WTC11 (cell line): ENCODE results near the gene TUBE1. TPM values are rescaled to one million over a fixed set of nuclear protein-coding genes. Genes with fewer than 3 reads are reported as not detected.
A peak's percentile ranks its signal among the peaks of the same experiment; 100 is the strongest.

Experiments used
- ATAC-seq: fragments of 200-7000 bp; cut with Tn5 transposase; 2 replicates; pipeline ENCODE4 v1.10.0; 2021; ENCODE audit warnings: mild to moderate bottlenecking, moderate library complexity
- Bru-seq: library from RNA; stranded (reverse); fragments of 400-500 nt; gene quantifications from one replicate; lab custom pipeline; 2021; lab: Mats Ljungman, UMichigan
- CTCF ChIA-PET: fragments of 300-600 bp; sonication (Branson Sonifier 250); formaldehyde crosslinking; loops from one replicate; lab custom pipeline; 2021; ENCODE audit warnings: antibody characterized with exemption; lab: Charles Lee
- POLR2A ChIA-PET: fragments of 350-600 bp; sonication (Branson Sonifier 250); formaldehyde crosslinking; loops from one replicate; lab custom pipeline; 2021; ENCODE audit warnings: antibody characterized with exemption; lab: Charles Lee
- DNase-seq: peaks from one replicate; pipeline ENCODE4 v3.0.0; 2021; ENCODE audit warnings: low spot score
- H3K27ac Mint-ChIP-seq: 2 replicates; pipeline ENCODE4 v1.8.0; 2021; ENCODE audit warnings: mixed read lengths
- H3K27me3 Mint-ChIP-seq: 2 replicates; pipeline ENCODE4 v1.8.0; 2021; ENCODE audit warnings: low read depth, mild to moderate bottlenecking, moderate library complexity, mixed read lengths
- H3K36me3 Mint-ChIP-seq: 2 replicates; pipeline ENCODE4 v1.8.0; 2021; ENCODE audit warnings: mixed read lengths
- H3K4me1 Mint-ChIP-seq: 2 replicates; pipeline ENCODE4 v1.8.0; 2022; ENCODE audit warnings: mixed read lengths
- H3K4me3 Mint-ChIP-seq: 2 replicates; pipeline ENCODE4 v1.8.0; 2021; ENCODE audit warnings: mild to moderate bottlenecking, moderate library complexity, mixed read lengths
- H3K9me3 Mint-ChIP-seq: 2 replicates; pipeline ENCODE4 v1.8.0; 2021; ENCODE audit warnings: mixed read lengths
- AFF4 ChIP-seq: sonication (generic); formaldehyde crosslinking; IDR thresholded peaks from 2 replicates; pipeline ENCODE4 v1.8.1; 2023; ENCODE audit warnings: mild to moderate bottlenecking, missing genetic modification reagents, borderline replicate concordance
- ARID4B ChIP-seq: sonication (generic); formaldehyde crosslinking; IDR thresholded peaks from 2 replicates; pipeline ENCODE4 v1.8.0; 2023; ENCODE audit warnings: missing genetic modification reagents, mild to moderate bottlenecking, borderline replicate concordance
- ATF6 ChIP-seq: sonication (generic); formaldehyde crosslinking; IDR thresholded peaks from 2 replicates; pipeline ENCODE4 v1.8.1; 2023; ENCODE audit warnings: mild to moderate bottlenecking, missing genetic modification reagents
- FOXK1 ChIP-seq: sonication (generic); formaldehyde crosslinking; IDR thresholded peaks from 2 replicates; pipeline ENCODE4 v1.8.0; 2022; ENCODE audit warnings: mild to moderate bottlenecking, moderate library complexity, missing genetic modification reagents
- FOXP4 ChIP-seq: sonication (generic); formaldehyde crosslinking; IDR thresholded peaks from 2 replicates; pipeline ENCODE4 v1.8.0; 2022; ENCODE audit warnings: mild to moderate bottlenecking, missing genetic modification reagents
- GABPB1 ChIP-seq: sonication (generic); formaldehyde crosslinking; IDR thresholded peaks from 2 replicates; pipeline ENCODE4 v1.8.1; 2023; ENCODE audit warnings: mild to moderate bottlenecking, missing genetic modification reagents
- GRHL2 ChIP-seq: fragments of 250-450 bp; sonication (Bioruptor Pico); IDR thresholded peaks from 2 replicates; pipeline ENCODE4 v1.8.0; 2022; ENCODE audit warnings: mild to moderate bottlenecking, moderate library complexity; ENCODE audit not compliant: insufficient replicate concordance, severe bottlenecking
- HMGXB4 ChIP-seq: sonication (generic); formaldehyde crosslinking; IDR thresholded peaks from 2 replicates; pipeline ENCODE4 v1.8.1; 2023; ENCODE audit warnings: mild to moderate bottlenecking, moderate library complexity, missing genetic modification reagents
- MAX ChIP-seq: sonication (generic); formaldehyde crosslinking; IDR thresholded peaks from 2 replicates; pipeline ENCODE4 v1.8.0; 2022; ENCODE audit warnings: mild to moderate bottlenecking, missing genetic modification reagents
- OVOL2 ChIP-seq: fragments of 250-450 bp; sonication (Bioruptor Pico); IDR thresholded peaks from 2 replicates; pipeline ENCODE4 v1.9.0; 2021; ENCODE audit warnings: mild to moderate bottlenecking, borderline replicate concordance
- SOX15 ChIP-seq: fragments of 250-450 bp; sonication (Bioruptor Pico); IDR thresholded peaks from 2 replicates; pipeline ENCODE4 v1.9.0; 2021; ENCODE audit warnings: mild to moderate bottlenecking
- TEAD1 ChIP-seq: sonication (generic); formaldehyde crosslinking; IDR thresholded peaks from 2 replicates; pipeline ENCODE4 v1.8.0; 2022; ENCODE audit warnings: mild to moderate bottlenecking, missing genetic modification reagents
- ZNF671 ChIP-seq: fragments of 250-450 bp; sonication (Bioruptor Pico); IDR thresholded peaks from 2 replicates; pipeline ENCODE4 v1.8.0; 2021; ENCODE audit warnings: mild to moderate bottlenecking
- long read RNA-seq, 3 experiments: library from RNA in 1 of 3; library from capped mRNA in 1 of 3; library from polyadenylated mRNA in 1 of 3; unstranded in 2 of 3; stranded (forward) in 1 of 3; transcript quantifications; one replicate each; pipeline ENCODE4 v2.0.0, GENCODE V29; 2021
- total RNA-seq: library from RNA; stranded (reverse); gene quantifications from 3 replicates; pipeline ENCODE4 v1.2.3, GENCODE V29; 2021

Gene TUBE1
- total RNA-seq (15.7 to 17.4 TPM (median 16.9 TPM) in 3 replicates), Bru-seq, nascent RNA (percentile 88 among the genes with signal in this experiment)
- long read RNA-seq, experiment 1, transcript TUBE1-202 (12 exons, 2,142 nt) = major isoform, 28 of 67 reads
- long read RNA-seq, experiment 1, partial matches to known transcripts = 6 of 67 reads
- long read RNA-seq, experiment 1, other reads (novel, unspliced or antisense) = 32 of 67 reads
- long read RNA-seq, experiment 2, transcript TUBE1-202 (12 exons, 2,142 nt) = major isoform, 6 of 18 reads
- long read RNA-seq, experiment 2, partial matches to known transcripts = 7 of 18 reads
- long read RNA-seq, experiment 2, other reads (novel, unspliced or antisense) = 4 of 18 reads
- long read RNA-seq, experiment 3, transcript TUBE1-202 (12 exons, 2,142 nt) = major isoform, 23 of 40 reads
- long read RNA-seq, experiment 3, partial matches to known transcripts = 5 of 40 reads
- long read RNA-seq, experiment 3, other reads (novel, unspliced or antisense) = 12 of 40 reads

GRCh38 chr6:112087136-112087911, at the start of gene TUBE1, which contains the start of gene FAM229B:
Gene TUBE1, minus strand, starts transcription at chr6:112087482. Its CDS starts 48 bp downstream, at chr6:112087434.
Gene FAM229B, plus strand, starts transcription at chr6:112087591. Its CDS starts 11,693 bp downstream, at chr6:112099284.
- TF ChIP-seq ARID4B (peak; percentile 75; the same call in 1 of the 2 replicates), AFF4 (peak; percentile 65; the same call in 1 of the 2 replicates), MAX (CRISPR knock-in tag) (peak; percentile 79), FOXK1 (CRISPR knock-in tag) (peak; percentile 16; the same call in 1 of the 2 replicates), HMGXB4 (CRISPR knock-in tag) (peak; percentile 73; the same call in 1 of the 2 replicates), TEAD1 (CRISPR knock-in tag) (peak; percentile 81), GABPB1 (CRISPR knock-in tag) (no peak; the same call in 1 of the 2 replicates), OVOL2 (CRISPR knock-in tag) (no peak), SOX15 (CRISPR knock-in tag) (no peak), ATF6 (CRISPR knock-in tag) (no peak), FOXP4 (peak; percentile 21; the same call in 1 of the 2 replicates), ZNF671 (no peak), GRHL2 (CRISPR knock-in tag) (no peak)
- TF ChIP-seq, all 79 proteins: peak for 7
- H3K36me3 Mint-ChIP-seq = no peaks in the 10 kb centered on the region; the same call in 1 of the 2 replicates
- no peak within 1 kb of the TSS for H3K4me3 Mint-ChIP-seq
- no peaks in the 10 kb centered on the region for H3K9me3 Mint-ChIP-seq
- POLR2A ChIA-PET = interaction anchor here (1.0 to 1.5 kb wide), 5 partner anchors 9 to 38 kb away, joined by 3 to 5 read pairs (median 3); no protein-coding TSS in a partner anchor
- no peak within 1 kb of the TSS for H3K27ac Mint-ChIP-seq
- H3K27me3 Mint-ChIP-seq = no peaks in the 10 kb centered on the region
- DNase-seq = peak; percentile 91
- CTCF ChIA-PET = interaction anchor here (0.8 to 1.7 kb wide), 14 partner anchors 8 to 1771 kb away, joined by 3 to 9 read pairs (median 4); a partner anchor contains a TSS
- ATAC-seq = peak; percentile 94
- peaks cover 5% of the 10 kb centered on the region; the same call in 1 of the 2 replicates for H3K4me1 Mint-ChIP-seq
